NK-92 treated with Interleukin-12 subunit alpha and Interleukin-12 subunit beta, amount 100 ng/mL, for 24 hours (cell line): Measurements from ENCODE around the gene KIAA0319L.

Source experiments
- DNase-seq: peaks from one replicate; lab custom pipeline; 2025; lab: John Stamatoyannopoulos, UW

Gene KIAA0319L

GRCh38 chr1:35443768-35444518, 113.3 kb downstream of the KIAA0319L start:
- no peak for DNase-seq

GRCh38 chr1:35442734-35443133, 114.5 kb downstream of the KIAA0319L start:
- no peak for DNase-seq

- DNase-seq = no peak
Observed at GRCh38 chr1:35441926-35442579, 115.2 kb downstream of the KIAA0319L start.

- no peak for DNase-seq
Observed at GRCh38 chr1:35439626-35440025, 117.6 kb downstream of the KIAA0319L start.

GRCh38 chr1:35437200-35437599, 120.0 kb downstream of the KIAA0319L start:
- DNase-seq = no peak

- no peak for DNase-seq
Observed at GRCh38 chr1:35436078-35436477, 121.1 kb downstream of the KIAA0319L start.

GRCh38 chr1:35434703-35435102, 122.5 kb downstream of the KIAA0319L start:
- no peak for DNase-seq

- DNase-seq = no peak
Observed at GRCh38 chr1:35433714-35434113, 123.5 kb downstream of the KIAA0319L start.

GRCh38 chr1:35432231-35432630, 125.0 kb downstream of the KIAA0319L start:
- DNase-seq = no peak

GRCh38 chr1:35431173-35431599, 126.0 kb downstream of the KIAA0319L start:
- DNase-seq = no peak

GRCh38 chr1:35430762-35431161, 126.4 kb downstream of the KIAA0319L start:
- DNase-seq = no peak

- DNase-seq = no peak
Observed at GRCh38 chr1:35428360-35428759, 128.8 kb downstream of the KIAA0319L start.

- DNase-seq = no peak
Observed at GRCh38 chr1:35426097-35426586, 131.1 kb downstream of the KIAA0319L start.

- no peak for DNase-seq
Observed at GRCh38 chr1:35408925-35409324, 148.3 kb downstream of the KIAA0319L start.

- DNase-seq = no peak
Observed at GRCh38 chr1:35407743-35408142, 149.5 kb downstream of the KIAA0319L start.

GRCh38 chr1:35406103-35406502, 151.1 kb downstream of the KIAA0319L start:
- no peak for DNase-seq

- no peak for DNase-seq
Observed at GRCh38 chr1:35401049-35401448, 156.2 kb downstream of the KIAA0319L start.

GRCh38 chr1:35398739-35399138, 158.5 kb downstream of the KIAA0319L start:
- no peak for DNase-seq

GRCh38 chr1:35394386-35394785, 162.8 kb downstream of the KIAA0319L start:
- no peak for DNase-seq

- no peak for DNase-seq
Observed at GRCh38 chr1:35390600-35391494, 166.4 kb downstream of the KIAA0319L start.

GRCh38 chr1:35386959-35387358, 170.2 kb downstream of the KIAA0319L start:
- DNase-seq = no peak

- no peak for DNase-seq
Observed at GRCh38 chr1:35386290-35386689, 170.9 kb downstream of the KIAA0319L start.
